ENCODE data around the gene UBL4A.

Gene UBL4A

GRCh38 chrX:154460326-154460725, 26.1 kb downstream of the UBL4A start:
- no peak for DNase-seq

- no peak for DNase-seq
These were observed 26.6 kb downstream of the UBL4A start for GRCh38 chrX:154459832-154460231.

- peak in 3 of 4 experiments; percentile 26 to 45 (median 31) for DNase-seq
These were observed 27.2 kb downstream of the UBL4A start for GRCh38 chrX:154458954-154459778.

GRCh38 chrX:154458116-154458953, 28.1 kb downstream of the UBL4A start, which contains the start of gene PLXNA3:
Gene PLXNA3 (plus strand): TSS chrX:154458281. CDS start chrX:154460184, 1,903 bp downstream.
- DNase-seq, result peak; percentile 56 to 83 (median 68)

GRCh38 chrX:154457491-154458115, 28.8 kb downstream of the UBL4A start:
- DNase-seq, result peak; percentile 19 to 77 (median 60)

- no peak for DNase-seq
These were observed 33.6 kb downstream of the UBL4A start for GRCh38 chrX:154452823-154453222.

- no peak for DNase-seq
These were observed 36.1 kb downstream of the UBL4A start for GRCh38 chrX:154450312-154450711.

- no peak for DNase-seq
These were observed 36.8 kb downstream of the UBL4A start for GRCh38 chrX:154449618-154450017.

GRCh38 chrX:154448484-154448883, 37.9 kb downstream of the UBL4A start:
- no peak for DNase-seq

GRCh38 chrX:154446430-154446829, 40.0 kb downstream of the UBL4A start:
- DNase-seq, result no peak

- DNase-seq, result no peak
These were observed 40.6 kb downstream of the UBL4A start for GRCh38 chrX:154445776-154446175.

- DNase-seq, result no peak
These were observed 41.6 kb downstream of the UBL4A start for GRCh38 chrX:154444755-154445246.

- DNase-seq, result peak; percentile 81 to 93 (median 87)
These were observed 42.2 kb downstream of the UBL4A start, which contains the start of gene FAM50A for GRCh38 chrX:154443992-154444754. Gene FAM50A (plus strand): TSS chrX:154444141. CDS start chrX:154444236, 95 bp downstream.

GRCh38 chrX:154443479-154443910, 42.9 kb downstream of the UBL4A start:
- no peak for DNase-seq

GRCh38 chrX:154441984-154442707, 44.3 kb downstream of the UBL4A start:
- no peak for DNase-seq

- no peak for DNase-seq
These were observed 44.9 kb downstream of the UBL4A start for GRCh38 chrX:154441564-154441963.

- no peak for DNase-seq
These were observed 45.6 kb downstream of the UBL4A start for GRCh38 chrX:154440623-154441357.

GRCh38 chrX:154439841-154440240, 46.6 kb downstream of the UBL4A start:
- DNase-seq, result no peak

- no peak for DNase-seq
These were observed 48.2 kb downstream of the UBL4A start for GRCh38 chrX:154437971-154438893.
